ENCODE results near the gene C1orf21. TPM values are rescaled to one million over a fixed set of nuclear protein-coding genes. Genes with fewer than 3 reads are reported as not detected.

C1orf21 gene
- total and polyA plus RNA-seq, 8 donors: 37.0 to 75.3 (median 47.3) TPM

DNA sequence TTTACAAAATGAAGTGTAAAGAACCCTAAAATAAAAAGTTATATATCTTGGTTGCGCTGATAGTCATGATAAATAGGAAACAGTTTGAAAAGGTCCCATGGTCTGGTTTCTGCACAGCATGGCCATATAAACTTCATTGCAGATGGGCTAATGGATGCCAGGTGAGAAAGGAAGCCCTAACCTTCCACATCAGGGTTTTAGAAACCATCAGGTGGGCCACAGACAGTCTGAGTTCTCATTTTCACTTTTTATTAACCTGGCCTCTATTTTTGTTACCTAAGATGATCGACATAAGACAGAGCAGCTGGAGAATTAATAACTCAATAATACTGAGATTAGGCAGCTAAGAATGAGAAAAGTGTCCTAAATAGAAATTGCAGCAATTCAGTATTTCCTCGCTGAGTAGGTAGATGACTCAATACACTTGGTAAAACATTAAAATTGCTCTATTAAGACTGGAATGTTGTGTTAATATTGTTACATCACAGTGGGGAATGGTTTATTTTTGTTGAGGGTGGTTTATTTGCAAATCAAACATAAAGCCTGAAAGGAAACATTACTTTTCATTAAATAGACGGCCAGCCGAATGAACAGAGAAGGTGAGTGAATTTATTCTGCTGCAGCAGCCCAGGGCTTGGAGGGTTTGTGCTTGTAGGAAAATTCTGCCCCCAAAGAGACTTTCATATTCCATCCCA lies 21.1 kb downstream of the C1orf21 start:
- no peak for DNase-seq
- no peaks in the 10 kb centered on the region for H3K27me3 ChIP-seq
- peak overlapping the region in 1 of 2 donors; percentile 45 for H3K27ac ChIP-seq
- intact Hi-C loops (cut with DNase I): no loop called here
- H3K36me3 ChIP-seq: no peaks in the 10 kb centered on the region
- peaks cover 4 to 8% of the 10 kb centered on the region in 2 donors for H3K4me1 ChIP-seq
- TF ChIP-seq, protein P1, sequence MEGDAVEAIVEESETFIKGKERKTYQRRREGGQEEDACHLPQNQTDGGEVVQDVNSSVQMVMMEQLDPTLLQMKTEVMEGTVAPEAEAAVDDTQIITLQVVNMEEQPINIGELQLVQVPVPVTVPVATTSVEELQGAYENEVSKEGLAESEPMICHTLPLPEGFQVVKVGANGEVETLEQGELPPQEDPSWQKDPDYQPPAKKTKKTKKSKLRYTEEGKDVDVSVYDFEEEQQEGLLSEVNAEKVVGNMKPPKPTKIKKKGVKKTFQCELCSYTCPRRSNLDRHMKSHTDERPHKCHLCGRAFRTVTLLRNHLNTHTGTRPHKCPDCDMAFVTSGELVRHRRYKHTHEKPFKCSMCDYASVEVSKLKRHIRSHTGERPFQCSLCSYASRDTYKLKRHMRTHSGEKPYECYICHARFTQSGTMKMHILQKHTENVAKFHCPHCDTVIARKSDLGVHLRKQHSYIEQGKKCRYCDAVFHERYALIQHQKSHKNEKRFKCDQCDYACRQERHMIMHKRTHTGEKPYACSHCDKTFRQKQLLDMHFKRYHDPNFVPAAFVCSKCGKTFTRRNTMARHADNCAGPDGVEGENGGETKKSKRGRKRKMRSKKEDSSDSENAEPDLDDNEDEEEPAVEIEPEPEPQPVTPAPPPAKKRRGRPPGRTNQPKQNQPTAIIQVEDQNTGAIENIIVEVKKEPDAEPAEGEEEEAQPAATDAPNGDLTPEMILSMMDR (IDR thresholded peaks at IDR 0.05): no peak
- no peak overlapping the region for H3K4me3 ChIP-seq
- peak; percentile 58 for ATAC-seq
- H3K9me3 ChIP-seq: no peaks in the 10 kb centered on the region

DNA sequence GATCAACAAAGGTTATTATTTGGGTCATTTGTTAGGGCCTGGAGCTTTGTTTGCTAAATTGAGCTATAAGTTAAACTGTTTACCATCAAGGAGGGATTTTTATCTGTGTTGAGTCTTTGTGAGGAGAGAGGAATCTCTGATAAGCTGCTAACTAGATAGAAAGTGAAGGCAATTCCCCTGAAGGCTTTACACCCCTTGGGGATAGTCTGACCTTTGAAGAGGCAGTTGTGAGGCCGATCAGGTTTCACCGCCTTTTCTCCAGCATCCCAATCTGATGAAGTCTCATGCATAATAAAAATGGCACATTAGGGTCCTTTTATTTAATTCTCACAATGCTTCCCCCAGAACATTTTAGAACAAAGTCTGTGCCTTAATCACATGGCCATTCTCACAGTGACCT lies 21.8 kb downstream of the C1orf21 start:
- DNase-seq (no peak), ATAC-seq (peak; percentile 35)
- Histone ChIP-seq H3K9me3 (no peaks in the 10 kb centered on the region), H3K4me3 (no peak overlapping the region), H3K36me3 (no peaks in the 10 kb centered on the region), H3K27me3 (no peaks in the 10 kb centered on the region), H3K4me1 (peaks cover 4 to 8% of the 10 kb centered on the region in 2 donors), H3K27ac (peak overlapping the region in 1 of 2 donors; percentile 45)
- TF ChIP-seq, protein P1 (IDR thresholded peaks at IDR 0.05): no peak
- intact Hi-C loops (cut with DNase I): no loop called here

DNA sequence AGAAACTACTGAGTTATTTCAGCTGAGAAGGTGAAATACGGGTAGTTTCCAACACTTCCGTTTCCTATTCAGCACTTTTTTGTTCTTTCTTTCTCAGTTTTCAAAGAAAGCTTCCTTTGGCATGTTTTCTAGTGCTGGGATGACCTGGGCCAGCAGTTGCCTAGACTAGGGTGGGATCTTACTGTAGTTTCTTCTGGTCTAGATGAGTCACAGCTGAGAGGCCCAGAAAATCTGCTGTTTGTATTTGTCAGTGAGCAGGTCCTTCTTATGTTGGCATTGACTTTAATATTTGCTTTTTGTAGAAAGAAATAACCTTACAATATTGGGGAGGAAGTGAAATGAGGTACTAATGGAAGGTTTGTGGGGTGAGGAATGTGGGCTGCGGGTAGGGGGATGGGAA lies 22.2 kb downstream of the C1orf21 start:
- peak; percentile 35 for ATAC-seq
- Histone ChIP-seq H3K4me1 (peaks cover 4 to 8% of the 10 kb centered on the region in 2 donors), H3K9me3 (no peaks in the 10 kb centered on the region), H3K4me3 (no peak overlapping the region), H3K36me3 (no peaks in the 10 kb centered on the region), H3K27ac (peak overlapping the region in 1 of 2 donors; percentile 45), H3K27me3 (no peaks in the 10 kb centered on the region)
- TF ChIP-seq, protein P1 (IDR thresholded peaks at IDR 0.05): no peak
- intact Hi-C loops (cut with DNase I): no loop called here
- no peak for DNase-seq

DNA sequence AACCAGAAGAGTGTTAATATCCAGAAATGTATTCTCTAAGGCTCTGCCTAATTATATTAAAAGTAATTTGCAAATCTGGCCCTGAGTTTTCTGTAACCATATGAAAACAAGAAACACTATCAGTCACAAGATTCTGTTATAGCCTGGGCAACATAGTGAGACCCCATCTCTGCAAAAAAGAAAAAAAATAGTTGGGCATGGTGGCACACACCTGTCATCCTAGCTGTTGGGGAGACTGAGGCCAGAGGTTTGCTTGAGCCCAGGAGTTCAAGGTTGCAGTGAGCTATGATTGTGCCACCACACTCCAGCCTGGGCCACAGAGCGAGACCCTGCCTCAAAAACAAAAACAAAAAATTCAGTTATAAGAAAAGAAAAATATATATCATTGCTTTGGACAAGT lies 25.6 kb downstream of the C1orf21 start:
- Histone ChIP-seq H3K36me3 (no peaks in the 10 kb centered on the region), H3K4me3 (no peak overlapping the region), H3K27ac (no peak overlapping the region), H3K9me3 (no peaks in the 10 kb centered on the region), H3K4me1 (peaks cover 4 to 5% of the 10 kb centered on the region in 2 donors), H3K27me3 (no peaks in the 10 kb centered on the region)
- ATAC-seq (no peak), DNase-seq (no peak)
- intact Hi-C loops (cut with DNase I): no loop called here
- TF ChIP-seq, protein P1 (IDR thresholded peaks at IDR 0.05): no peak

DNA sequence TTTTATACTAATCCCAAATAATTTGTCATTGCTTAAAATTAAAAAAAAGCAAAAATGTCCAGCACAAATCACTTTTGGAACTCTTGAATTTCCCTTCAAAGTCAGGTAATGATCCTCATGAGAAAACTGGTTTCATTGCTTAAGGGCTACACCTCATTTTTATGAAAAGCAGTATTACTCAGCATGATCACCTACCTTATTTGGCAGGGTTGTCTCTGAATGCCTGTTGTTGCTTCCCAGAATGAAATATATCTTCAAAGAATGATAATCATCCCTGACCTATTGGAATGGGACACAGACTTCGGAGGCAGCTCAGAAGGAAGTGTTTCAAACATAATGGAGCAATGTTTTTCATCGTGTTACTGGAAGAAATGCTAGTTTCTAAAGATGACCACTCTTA lies 29.7 kb downstream of the C1orf21 start:
- H3K36me3 ChIP-seq: no peaks in the 10 kb centered on the region
- H3K27me3 ChIP-seq: no peaks in the 10 kb centered on the region
- H3K9me3 ChIP-seq: no peaks in the 10 kb centered on the region
- ATAC-seq (no peak), DNase-seq (no peak)
- H3K4me1 ChIP-seq: peaks cover 0 to 24% of the 10 kb centered on the region in 2 donors
- intact Hi-C loops (cut with DNase I): no loop called here
- TF ChIP-seq, protein P1 (IDR thresholded peaks at IDR 0.05): no peak
- no peak overlapping the region for H3K4me3 ChIP-seq
- H3K27ac ChIP-seq: no peak overlapping the region

All from left lung (tissue), 10 donors.